Right lobe of liver (tissue), 4 donors: ENCODE data around the gene NAA50.

Experiments used
- CTCF ChIP-seq, 4 donors: fragments of 200-600 bp in 3 of 4; fragments of 450-650 bp in 1 of 4; IDR thresholded peaks; one replicate each; pipeline versions ENCODE4 v1.5.1 to v1.8.0; 2016 to 2022; ENCODE audit warnings: antibody characterized with exemption in 4 of 4, mild to moderate bottlenecking in 2 of 4
- POLR2A ChIP-seq: fragments of 450-650 bp; IDR thresholded peaks from one replicate; pipeline ENCODE4 v1.6.1; 2017; ENCODE audit warnings: antibody characterized with exemption, mild to moderate bottlenecking
- donor health status: DM: no; HTN: no; CAD: no.
- donor health status: DM: no; HTN: no; CAD: no.
- donor health status: DM: no; HTN: yes; CAD: no.

GRCh38 chr3:113751141-113751540, 5.1 kb upstream of the NAA50 start:
- TF ChIP-seq CTCF (IDR thresholded peaks at IDR 0.05) (no peak), POLR2A (no peak)
